Osteoblast (primary cell): ENCODE results near the gene EIF4E. TPM values are rescaled to one million over a fixed set of nuclear protein-coding genes. Genes with fewer than 3 reads are reported as not detected.

Experiments
- DNase-seq: peaks from one replicate; pipeline ENCODE4 v3.0.0; 2011; ENCODE audit warnings: low spot score, mixed read lengths; ENCODE audit not compliant: insufficient read length; ENCODE audit errors: missing footprints
- H2AFZ ChIP-seq: 2 replicates; pipeline ENCODE4 v1.6.0; 2011; ENCODE audit warnings: mild to moderate bottlenecking, low read length
- H3K27ac ChIP-seq: 2 replicates; pipeline ENCODE4 v1.5.1; 2011; ENCODE audit warnings: mild to moderate bottlenecking, low read depth, low read length, moderate library complexity
- H3K27me3 ChIP-seq: 2 replicates; pipeline ENCODE4 v1.6.0; 2012; ENCODE audit warnings: mild to moderate bottlenecking, control low read depth, inconsistent platforms, low read length, moderate library complexity; ENCODE audit not compliant: insufficient read depth
- H3K36me3 ChIP-seq: 2 replicates; pipeline ENCODE4 v1.5.1; 2011; ENCODE audit warnings: mild to moderate bottlenecking, low read length, control low read depth, moderate library complexity; ENCODE audit not compliant: insufficient read depth
- H3K4me1 ChIP-seq: 2 replicates; pipeline ENCODE4 v1.5.1; 2011; ENCODE audit warnings: mild to moderate bottlenecking, low read length, control low read depth, moderate library complexity; ENCODE audit not compliant: insufficient read depth
- H3K4me2 ChIP-seq: 2 replicates; pipeline ENCODE4 v1.6.0; 2011; ENCODE audit warnings: mild to moderate bottlenecking, low read length; ENCODE audit not compliant: insufficient read depth
- H3K4me3 ChIP-seq: fragments of 200-600 bp; sonication (generic); 3 replicates; pipeline ENCODE4 v1.5.1; 2012; ENCODE audit warnings: mild to moderate bottlenecking, low read length, inconsistent platforms; ENCODE audit not compliant: insufficient read depth
- H3K79me2 ChIP-seq: 2 replicates; pipeline ENCODE4 v1.6.0; 2012; ENCODE audit warnings: mild to moderate bottlenecking, low read length, control low read depth, inconsistent platforms; ENCODE audit not compliant: insufficient read depth
- H3K9me3 ChIP-seq: 2 replicates; pipeline ENCODE4 v1.5.1; 2011; ENCODE audit warnings: low read depth, low read length, control low read depth
- H4K20me1 ChIP-seq: 2 replicates; pipeline ENCODE4 v1.6.0; 2012; ENCODE audit warnings: mild to moderate bottlenecking, low read length, control low read depth; ENCODE audit not compliant: insufficient read depth
- total RNA-seq: library from RNA; depleted of rRNA; stranded (reverse); fragments of >200 nt; gene quantifications from 2 replicates; pipeline ENCODE4 v1.2.3, GENCODE V29; 2012
- TF ChIP-seq, protein P1 (sequence below): IDR thresholded peaks from 2 replicates; pipeline ENCODE4 v1.5.1; 2011; ENCODE audit warnings: mild to moderate bottlenecking, low read depth, low read length, moderate library complexity; ENCODE audit errors: extremely low read depth

The EIF4E gene
- total RNA-seq, 1 donor = 105 TPM

- Histone ChIP-seq H3K4me1 (peaks cover 12% of the 10 kb centered on the region), H2AFZ (no peak overlapping the region), H3K4me3 (no peak overlapping the region), H4K20me1 (peaks cover 26% of the 10 kb centered on the region), H3K79me2 (peaks cover 98% of the 10 kb centered on the region), H3K36me3 (peaks cover 16% of the 10 kb centered on the region), H3K27me3 (no peaks in the 10 kb centered on the region), H3K27ac (no peak overlapping the region), H3K9me3 (no peaks in the 10 kb centered on the region), H3K4me2 (no peak overlapping the region)
- DNase-seq = no peak
- TF ChIP-seq, protein P1, sequence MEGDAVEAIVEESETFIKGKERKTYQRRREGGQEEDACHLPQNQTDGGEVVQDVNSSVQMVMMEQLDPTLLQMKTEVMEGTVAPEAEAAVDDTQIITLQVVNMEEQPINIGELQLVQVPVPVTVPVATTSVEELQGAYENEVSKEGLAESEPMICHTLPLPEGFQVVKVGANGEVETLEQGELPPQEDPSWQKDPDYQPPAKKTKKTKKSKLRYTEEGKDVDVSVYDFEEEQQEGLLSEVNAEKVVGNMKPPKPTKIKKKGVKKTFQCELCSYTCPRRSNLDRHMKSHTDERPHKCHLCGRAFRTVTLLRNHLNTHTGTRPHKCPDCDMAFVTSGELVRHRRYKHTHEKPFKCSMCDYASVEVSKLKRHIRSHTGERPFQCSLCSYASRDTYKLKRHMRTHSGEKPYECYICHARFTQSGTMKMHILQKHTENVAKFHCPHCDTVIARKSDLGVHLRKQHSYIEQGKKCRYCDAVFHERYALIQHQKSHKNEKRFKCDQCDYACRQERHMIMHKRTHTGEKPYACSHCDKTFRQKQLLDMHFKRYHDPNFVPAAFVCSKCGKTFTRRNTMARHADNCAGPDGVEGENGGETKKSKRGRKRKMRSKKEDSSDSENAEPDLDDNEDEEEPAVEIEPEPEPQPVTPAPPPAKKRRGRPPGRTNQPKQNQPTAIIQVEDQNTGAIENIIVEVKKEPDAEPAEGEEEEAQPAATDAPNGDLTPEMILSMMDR = no peak
These were observed 25.0 kb downstream of the EIF4E start for GRCh38 chr4:98903963-98904362.

- peaks cover 98% of the 10 kb centered on the region for H3K79me2 ChIP-seq
- H4K20me1 ChIP-seq = peaks cover 26% of the 10 kb centered on the region
- TF ChIP-seq, protein P1 = no peak
- no peak overlapping the region for H3K27ac ChIP-seq
- no peak overlapping the region for H3K4me2 ChIP-seq
- no peak overlapping the region for H3K4me3 ChIP-seq
- H3K4me1 ChIP-seq = peaks cover 12% of the 10 kb centered on the region
- no peaks in the 10 kb centered on the region for H3K9me3 ChIP-seq
- no peak overlapping the region for H2AFZ ChIP-seq
- H3K27me3 ChIP-seq = no peaks in the 10 kb centered on the region
- no peak for DNase-seq
- H3K36me3 ChIP-seq = peaks cover 16% of the 10 kb centered on the region
These were observed 25.4 kb downstream of the EIF4E start for GRCh38 chr4:98903561-98903960.

DNA sequence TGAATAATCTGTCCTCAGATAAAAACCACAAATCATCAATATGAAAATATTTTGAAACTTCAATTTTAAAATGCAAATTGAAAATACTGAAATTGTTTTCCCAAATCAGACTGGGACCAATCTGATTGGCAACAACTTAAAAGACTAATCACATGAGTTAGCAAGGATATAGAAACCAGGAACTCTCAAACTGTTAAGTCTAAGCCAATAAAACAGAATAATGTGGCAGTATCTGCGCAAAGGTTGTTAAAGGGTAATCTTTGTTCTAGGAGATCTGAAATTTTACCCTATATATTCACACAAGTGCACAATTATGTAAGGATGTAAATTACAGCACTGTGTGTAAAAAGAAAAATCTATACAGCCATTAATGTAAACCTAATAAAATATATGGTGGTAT is 29.7 kb downstream of the EIF4E start:
- H3K4me2 ChIP-seq = no peak overlapping the region
- peaks cover 10% of the 10 kb centered on the region for H4K20me1 ChIP-seq
- no peaks in the 10 kb centered on the region for H3K9me3 ChIP-seq
- no peaks in the 10 kb centered on the region for H3K27me3 ChIP-seq
- TF ChIP-seq, protein P1 = no peak
- H3K4me3 ChIP-seq = no peak overlapping the region
- H2AFZ ChIP-seq = no peak overlapping the region
- H3K36me3 ChIP-seq = peaks cover 39% of the 10 kb centered on the region
- DNase-seq = no peak
- H3K79me2 ChIP-seq = peaks cover 94% of the 10 kb centered on the region
- H3K4me1 ChIP-seq = no peaks in the 10 kb centered on the region
- no peak overlapping the region for H3K27ac ChIP-seq

- Histone ChIP-seq H3K4me2 (no peak overlapping the region), H4K20me1 (peaks cover 9% of the 10 kb centered on the region), H3K9me3 (no peaks in the 10 kb centered on the region), H3K79me2 (peaks cover 70% of the 10 kb centered on the region), H3K4me1 (no peaks in the 10 kb centered on the region), H3K27ac (no peak overlapping the region), H2AFZ (no peak overlapping the region), H3K36me3 (peaks cover 47% of the 10 kb centered on the region), H3K4me3 (no peak overlapping the region), H3K27me3 (no peaks in the 10 kb centered on the region)
- TF ChIP-seq, protein P1 = no peak
- no peak for DNase-seq
These were observed 37.2 kb downstream of the EIF4E start for GRCh38 chr4:98891478-98892337.
